HG03066 (cell line): ENCODE measurements around the gene NPHP4.

ENCODE experiments used
- ATAC-seq: cut with Tn5 transposase; IDR thresholded peaks from one replicate; pipeline ENCODE4 v1.9.1; 2021; ENCODE audit warnings: low read depth; ENCODE audit not compliant: unreplicated experiment

Gene NPHP4

DNA sequence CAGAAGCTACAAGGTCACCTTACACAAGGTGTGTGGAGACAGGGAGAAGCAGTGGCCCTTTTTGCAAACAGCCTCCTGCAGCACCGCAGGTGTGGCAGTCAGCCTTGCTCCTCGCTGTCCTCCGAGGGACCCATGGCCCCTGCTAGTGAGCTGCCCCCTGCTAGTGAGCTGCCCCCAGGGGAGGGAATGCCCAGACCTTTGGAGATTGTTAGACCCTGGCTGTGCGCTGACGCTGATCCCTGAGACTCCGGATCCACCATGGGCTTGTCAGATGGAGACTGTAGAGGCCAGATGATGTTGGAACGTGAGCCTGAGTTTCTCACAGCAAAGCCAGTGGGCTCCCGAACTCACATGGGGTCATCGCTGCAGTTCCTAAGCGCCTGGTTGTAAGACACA, 172.2 kb downstream of the NPHP4 start:
- no peak for ATAC-seq

DNA sequence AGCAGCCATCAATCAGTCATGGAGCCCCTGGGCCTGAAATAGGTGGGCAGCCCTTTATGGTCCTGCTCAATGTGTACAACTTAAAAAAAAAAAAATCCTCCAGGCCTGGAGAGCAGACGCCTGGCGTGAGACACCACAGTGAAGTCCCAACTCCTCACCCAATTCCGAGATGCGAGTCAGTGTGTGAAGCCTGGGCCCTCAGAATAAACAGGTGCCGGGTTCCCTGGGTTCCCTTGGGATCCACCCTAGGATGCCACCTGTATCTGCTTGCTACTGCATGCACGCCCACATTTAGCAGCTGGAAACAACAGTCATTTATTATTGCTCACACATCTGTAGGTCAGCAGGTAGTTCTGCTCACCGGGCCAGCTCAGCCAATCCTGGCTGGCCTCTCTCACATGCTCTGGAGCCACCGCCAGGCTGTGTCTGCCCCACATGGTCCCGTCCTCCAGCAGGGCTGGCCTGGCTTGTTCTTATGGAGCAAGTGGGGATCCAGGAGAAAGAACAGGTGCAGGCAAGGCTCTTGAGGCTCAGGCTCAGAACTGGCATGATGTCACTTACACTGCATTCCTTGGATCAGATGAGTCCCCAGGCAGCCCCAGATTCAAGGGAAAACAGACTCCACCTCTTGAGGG, 172.7 kb downstream of the NPHP4 start:
- no peak for ATAC-seq

DNA sequence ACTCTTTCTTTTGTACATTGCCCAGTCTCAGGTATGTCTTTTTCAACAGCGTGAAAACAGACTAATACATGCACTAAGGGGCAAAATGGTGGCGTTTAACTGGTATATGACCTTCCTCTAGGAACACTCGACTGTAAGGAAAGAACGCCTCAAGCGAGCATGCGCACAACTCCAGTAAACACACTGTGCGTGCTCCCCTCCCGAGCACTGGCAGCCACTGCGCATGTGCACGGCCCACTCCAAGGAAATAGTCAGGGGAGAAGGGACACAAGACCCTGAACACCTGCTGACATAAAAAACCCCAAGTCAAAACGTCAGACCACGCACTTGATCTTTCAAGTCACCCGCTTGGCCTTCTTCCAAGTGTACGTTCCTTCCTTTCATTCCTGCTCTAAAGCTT, 173.5 kb downstream of the NPHP4 start:
- ATAC-seq = no peak

DNA sequence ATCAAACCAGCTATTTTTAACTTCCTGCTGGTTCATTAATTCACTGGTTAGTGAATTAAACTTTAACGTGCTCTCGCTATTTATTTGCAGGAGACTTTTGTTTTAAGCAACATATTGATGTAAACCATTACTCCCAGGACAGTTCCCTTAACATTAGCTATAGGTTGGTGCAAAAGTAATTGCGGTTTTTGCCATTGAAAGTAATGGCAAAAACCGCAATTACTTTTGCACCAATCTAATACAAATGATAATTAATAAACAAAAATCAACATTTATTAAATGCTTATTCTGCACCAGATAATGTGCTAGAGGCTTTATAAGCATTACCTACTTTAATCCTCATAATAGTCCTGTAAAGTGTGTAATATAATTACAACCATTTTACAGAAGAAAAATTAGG, 176.5 kb downstream of the NPHP4 start:
- ATAC-seq = no peak

DNA sequence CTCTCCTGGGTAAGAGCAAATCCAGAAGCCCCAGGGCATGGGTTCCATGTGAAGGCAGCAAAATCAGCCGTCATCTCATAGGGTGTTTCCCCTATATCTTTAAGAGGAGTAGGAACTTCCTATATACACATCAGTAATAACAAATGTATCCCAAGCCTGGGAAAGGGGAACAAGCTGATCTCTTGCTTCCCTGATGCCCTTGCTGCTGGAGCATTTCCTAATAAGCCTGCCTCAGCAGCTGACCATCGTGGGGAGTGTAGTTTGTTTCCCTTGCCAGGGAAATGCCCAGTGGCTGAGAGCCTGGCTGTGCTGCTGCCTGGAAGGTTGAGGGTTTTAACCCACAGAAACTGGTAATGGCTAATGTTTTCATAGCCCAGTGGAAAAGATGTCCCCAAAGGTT, 177.0 kb downstream of the NPHP4 start:
- ATAC-seq = no peak

DNA sequence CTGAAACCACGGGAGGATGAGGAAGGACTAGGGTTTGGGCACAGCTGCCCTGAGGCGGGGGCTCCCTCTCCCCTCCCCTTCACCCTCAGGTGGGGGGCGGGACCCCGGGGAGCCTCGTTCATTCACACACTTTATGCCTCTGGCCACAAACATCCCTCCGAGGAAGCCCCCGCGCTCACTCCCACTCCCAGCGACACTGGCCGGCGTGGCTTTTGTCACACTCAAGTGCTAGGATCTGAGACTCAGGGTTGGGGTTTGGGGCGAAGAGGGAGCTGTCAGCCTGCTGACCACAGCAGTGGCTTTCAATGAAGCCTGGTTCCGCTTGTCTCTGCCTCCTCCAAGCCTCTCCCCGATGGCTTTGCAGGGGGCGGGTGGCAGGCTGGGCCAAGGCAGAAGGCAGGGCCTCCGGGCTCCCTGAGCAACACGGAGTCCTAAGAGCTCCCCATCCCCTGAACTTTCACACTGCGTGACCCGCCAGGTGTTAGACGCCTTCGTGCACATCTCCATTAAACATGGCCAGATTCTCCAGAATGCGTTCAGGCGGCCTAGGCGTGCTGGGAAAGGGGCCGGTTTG, 178.1 kb downstream of the NPHP4 start:
- no peak for ATAC-seq

DNA sequence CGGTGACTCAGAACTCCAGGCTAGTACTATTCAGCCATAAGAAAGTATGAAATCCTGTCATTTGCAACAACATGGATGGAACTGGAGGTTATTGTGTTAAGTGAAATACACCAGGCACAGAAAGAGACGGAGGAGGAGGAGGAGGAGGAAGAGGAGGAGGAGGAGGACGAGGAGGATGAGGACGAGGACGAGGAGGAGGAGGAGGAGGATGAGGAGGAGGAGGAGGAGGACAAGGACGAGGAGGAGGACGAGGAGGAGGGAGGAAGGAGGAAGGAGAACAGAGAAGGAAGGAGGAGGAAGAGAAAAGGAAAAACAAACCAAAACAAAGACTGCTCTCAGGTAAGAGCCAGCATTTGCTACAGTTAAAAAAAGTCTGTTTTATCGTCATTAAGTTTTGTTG, 178.7 kb downstream of the NPHP4 start:
- ATAC-seq = no peak
